ENCODE measurements around the gene LRRC10B.

- TF ChIP-seq CTCF (IDR thresholded peaks at IDR 0.05) = no peak
- no peak for TF ChIP-seq POLR2A (IDR thresholded peaks at IDR 0.05)
These were observed 40.6 kb downstream of the LRRC10B start for GRCh38 chr11:61549177-61549576.

Measured in uterus (tissue), 2 donors.